GM10248 (cell line): Measurements from ENCODE around the gene NGEF.

Source experiments
- CTCF ChIA-PET: fragments of 300-600 bp; sonication (Branson Sonifier 250); formaldehyde crosslinking; extraction: SDS; loops from one replicate; lab custom pipeline; 2021; ENCODE audit warnings: antibody characterized with exemption; lab: Yijun Ruan, JAX
- POLR2A ChIA-PET: fragments of 350-650 bp; sonication (Branson Sonifier 250); formaldehyde crosslinking; extraction: SDS; loops from one replicate; lab custom pipeline; 2020; ENCODE audit warnings: antibody characterized with exemption; lab: Yijun Ruan, JAX
- DNase-seq: peaks from one replicate; pipeline ENCODE4 v3.0.0; 2012; ENCODE audit errors: extremely low spot score
- TF ChIP-seq, protein P1 (sequence below): IDR thresholded peaks from 2 replicates; pipeline ENCODE4 v1.5.1; 2012; ENCODE audit warnings: mild to moderate bottlenecking, low read depth; ENCODE audit errors: extremely low read depth, missing control alignments, control extremely low read depth

Gene NGEF

DNA sequence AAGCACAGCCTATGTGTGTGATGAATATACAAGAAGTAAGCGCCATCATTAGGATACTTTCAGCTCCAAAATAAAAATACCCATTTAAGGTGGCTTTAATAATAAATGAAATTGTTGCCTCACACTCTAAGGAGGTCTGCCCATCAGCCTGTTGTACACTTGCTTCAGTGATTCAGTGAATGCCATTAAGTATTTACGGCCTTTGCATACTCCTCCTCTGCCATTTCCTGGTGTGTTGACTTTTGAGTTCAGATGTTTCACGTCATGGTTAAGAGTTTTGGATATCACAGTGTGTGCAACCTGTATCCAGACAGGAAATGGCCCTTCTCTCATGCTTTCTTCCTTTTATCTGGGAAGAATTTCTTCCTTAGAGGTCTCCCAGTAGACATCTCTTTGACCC is 181.6 kb downstream of the NGEF start:
- CTCF ChIA-PET = interaction anchor here (1.5 kb wide), 1 partner anchor 11 kb away, joined by 4 read pairs; no protein-coding TSS in a partner anchor

DNA sequence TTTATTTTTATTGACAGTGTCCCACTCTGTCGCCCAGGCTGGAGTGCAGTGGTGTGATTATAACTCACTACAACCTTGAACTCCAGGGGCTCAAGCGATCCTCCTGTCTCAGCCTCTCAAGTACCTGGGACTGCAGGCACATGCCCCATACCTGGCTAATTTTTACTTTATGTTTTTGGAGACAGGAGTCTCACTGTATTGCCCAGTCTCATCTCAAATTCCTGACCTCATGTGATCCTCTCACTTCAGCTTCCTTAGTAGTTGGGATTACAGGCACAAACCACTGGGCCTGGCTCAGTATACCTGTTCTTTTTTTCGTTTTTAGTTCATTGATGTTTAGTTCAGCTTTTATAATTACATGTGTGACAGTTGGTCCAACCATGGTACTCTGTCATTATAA is 183.1 kb downstream of the NGEF start:
- TF ChIP-seq, protein P1, sequence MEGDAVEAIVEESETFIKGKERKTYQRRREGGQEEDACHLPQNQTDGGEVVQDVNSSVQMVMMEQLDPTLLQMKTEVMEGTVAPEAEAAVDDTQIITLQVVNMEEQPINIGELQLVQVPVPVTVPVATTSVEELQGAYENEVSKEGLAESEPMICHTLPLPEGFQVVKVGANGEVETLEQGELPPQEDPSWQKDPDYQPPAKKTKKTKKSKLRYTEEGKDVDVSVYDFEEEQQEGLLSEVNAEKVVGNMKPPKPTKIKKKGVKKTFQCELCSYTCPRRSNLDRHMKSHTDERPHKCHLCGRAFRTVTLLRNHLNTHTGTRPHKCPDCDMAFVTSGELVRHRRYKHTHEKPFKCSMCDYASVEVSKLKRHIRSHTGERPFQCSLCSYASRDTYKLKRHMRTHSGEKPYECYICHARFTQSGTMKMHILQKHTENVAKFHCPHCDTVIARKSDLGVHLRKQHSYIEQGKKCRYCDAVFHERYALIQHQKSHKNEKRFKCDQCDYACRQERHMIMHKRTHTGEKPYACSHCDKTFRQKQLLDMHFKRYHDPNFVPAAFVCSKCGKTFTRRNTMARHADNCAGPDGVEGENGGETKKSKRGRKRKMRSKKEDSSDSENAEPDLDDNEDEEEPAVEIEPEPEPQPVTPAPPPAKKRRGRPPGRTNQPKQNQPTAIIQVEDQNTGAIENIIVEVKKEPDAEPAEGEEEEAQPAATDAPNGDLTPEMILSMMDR = no peak
- DNase-seq = no peak
- ChIA-PET CTCF (interaction anchor here (0.7 to 1.5 kb wide), 2 partner anchors 9 to 12 kb away, joined by 3 to 4 read pairs; no protein-coding TSS in a partner anchor), POLR2A (no interaction called here)

More for the DNA sequence above, 181.6 kb downstream of the NGEF start:
- no peak for DNase-seq
- POLR2A ChIA-PET = no interaction called here
- TF ChIP-seq, protein P1 = no peak
